ENCODE measurements around the gene CORO2B. TPM values are rescaled to one million over a fixed set of nuclear protein-coding genes. Genes with fewer than 3 reads are reported as not detected.
"Not testable (repeated sequence)": the region's sequence is repeated elsewhere in the genome, so short reads cannot be mapped to it uniquely, and the experiment has no call there.

CORO2B gene
- total RNA-seq, 1 donor from 2014 or later = 19.8 TPM

GRCh38 chr15:68733666-68734065 lies 154.9 kb downstream of the CORO2B start:
- no peak for DNase-seq

- DNase-seq = no peak
Observed at GRCh38 chr15:68734352-68734751, 155.6 kb downstream of the CORO2B start.

- no peak for DNase-seq
Observed at GRCh38 chr15:68734881-68735280, 156.1 kb downstream of the CORO2B start.

- no peak for DNase-seq
Observed at GRCh38 chr15:68735610-68736009, 156.8 kb downstream of the CORO2B start.

- no peak for DNase-seq
Observed at GRCh38 chr15:68739390-68740080, 160.7 kb downstream of the CORO2B start.

GRCh38 chr15:68743256-68743655 lies 164.5 kb downstream of the CORO2B start:
- DNase-seq = no peak

GRCh38 chr15:68749365-68749764 lies 170.6 kb downstream of the CORO2B start:
- DNase-seq = no peak

- no peak for DNase-seq
Observed at GRCh38 chr15:68749793-68750192, 171.0 kb downstream of the CORO2B start.

- DNase-seq = no peak
Observed at GRCh38 chr15:68751622-68752021, 172.8 kb downstream of the CORO2B start.

GRCh38 chr15:68755731-68756130 lies 176.9 kb downstream of the CORO2B start:
- no peak for DNase-seq

GRCh38 chr15:68759982-68760579 lies 181.3 kb downstream of the CORO2B start:
- DNase-seq = not testable (repeated sequence)

- no peak for DNase-seq
Observed at GRCh38 chr15:68763063-68763462, 184.3 kb downstream of the CORO2B start.

GRCh38 chr15:68764090-68764489 lies 185.3 kb downstream of the CORO2B start:
- DNase-seq = no peak

- DNase-seq = no peak
Observed at GRCh38 chr15:68765602-68766368, 187.0 kb downstream of the CORO2B start.

GRCh38 chr15:68767833-68768232 lies 189.0 kb downstream of the CORO2B start:
- no peak for DNase-seq

GRCh38 chr15:68768321-68768720 lies 189.5 kb downstream of the CORO2B start:
- DNase-seq = no peak

GRCh38 chr15:68769702-68770101 lies 190.9 kb downstream of the CORO2B start:
- no peak for DNase-seq

- no peak for DNase-seq
Observed at GRCh38 chr15:68770216-68770615, 191.4 kb downstream of the CORO2B start.

GRCh38 chr15:68773036-68773435 lies 194.2 kb downstream of the CORO2B start:
- DNase-seq = no peak

GRCh38 chr15:68774120-68774519 lies 195.3 kb downstream of the CORO2B start:
- DNase-seq = no peak

- no peak for DNase-seq
Observed at GRCh38 chr15:68774521-68775235, 195.9 kb downstream of the CORO2B start.

GRCh38 chr15:68775236-68775577 lies 196.4 kb downstream of the CORO2B start:
- no peak for DNase-seq
